ENCODE data around the gene TMEM178B. TPM values are rescaled to one million over a fixed set of nuclear protein-coding genes. Genes with fewer than 3 reads are reported as not detected.
A peak's percentile ranks its signal among the peaks of the same experiment; 100 is the strongest.

Gene TMEM178B
- total RNA-seq, 1 donor from 2014 or later, result 35.9 TPM

DNA sequence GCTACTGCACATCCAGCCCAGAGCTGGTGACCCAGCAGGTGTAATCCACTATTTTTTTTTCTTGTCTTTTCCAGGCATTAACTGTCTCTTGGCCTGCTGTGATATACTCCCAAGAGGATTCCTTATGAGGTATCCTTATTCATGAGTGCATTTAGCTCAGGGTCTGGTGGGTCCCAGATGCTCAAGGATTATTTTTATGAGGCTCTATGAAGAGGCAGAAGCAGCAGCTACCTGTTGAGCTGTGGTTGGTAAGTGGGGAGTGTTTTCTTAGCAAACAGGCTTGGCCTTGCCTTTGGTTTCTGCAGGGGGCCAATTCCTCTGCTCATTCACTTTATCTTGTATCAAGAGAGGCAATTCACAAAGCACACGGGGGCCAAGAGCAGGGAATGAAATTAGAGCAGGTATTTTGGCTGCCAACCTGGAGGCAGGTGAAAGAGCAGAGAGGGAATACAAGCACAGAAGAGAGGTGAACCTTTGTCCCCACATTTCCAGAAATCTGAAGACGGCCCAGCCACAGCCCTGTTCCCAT is 221.6 kb downstream of the TMEM178B start:
- DNase-seq, result no peak
- intact Hi-C loops (cut with micrococcal nuclease), result no loop called here
- Histone ChIP-seq H3K27ac (replicated peaks) (no peak overlapping the region), H3K4me1 (peaks cover 31% of the 10 kb centered on the region), H3K36me3 (no peaks in the 10 kb centered on the region), H3K9me3 (replicated peaks) (no peaks in the 10 kb centered on the region), H3K27me3 (ENCODE audit: low read depth) (no peaks in the 10 kb centered on the region), H3K4me3 (no peak overlapping the region)
- TF ChIP-seq CTCF (IDR thresholded peaks at IDR 0.05; ENCODE audit: borderline replicate concordance), result no peak

DNA sequence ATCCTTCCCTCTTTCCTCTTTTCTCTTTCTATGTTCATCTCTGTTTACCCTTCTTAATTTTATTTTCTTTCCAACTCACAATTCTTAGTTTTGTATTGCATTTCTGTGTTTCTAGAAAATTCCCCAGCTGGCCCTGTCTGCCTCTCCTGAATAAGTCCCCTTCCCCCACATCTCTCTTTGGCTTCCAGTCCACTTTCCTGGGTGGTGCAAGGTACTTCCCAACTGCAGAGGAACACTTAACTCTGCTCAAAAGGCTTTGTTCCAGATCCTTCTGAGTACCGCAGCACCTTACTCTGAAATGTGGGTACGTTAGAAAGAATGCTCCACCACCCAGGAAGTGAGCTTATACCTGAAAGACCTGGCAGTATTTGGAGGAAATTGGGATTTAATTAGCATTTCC is 227.0 kb downstream of the TMEM178B start:
- Histone ChIP-seq H3K4me1 (peaks cover 28% of the 10 kb centered on the region), H3K9me3 (replicated peaks) (no peaks in the 10 kb centered on the region), H3K27me3 (ENCODE audit: low read depth) (no peaks in the 10 kb centered on the region), H3K4me3 (no peak overlapping the region), H3K27ac (replicated peaks) (peak overlapping the region; percentile 91), H3K36me3 (no peaks in the 10 kb centered on the region)
- intact Hi-C loops (cut with micrococcal nuclease), result no loop called here
- no peak for TF ChIP-seq CTCF (IDR thresholded peaks at IDR 0.05; ENCODE audit: borderline replicate concordance)
- no peak for DNase-seq

DNA sequence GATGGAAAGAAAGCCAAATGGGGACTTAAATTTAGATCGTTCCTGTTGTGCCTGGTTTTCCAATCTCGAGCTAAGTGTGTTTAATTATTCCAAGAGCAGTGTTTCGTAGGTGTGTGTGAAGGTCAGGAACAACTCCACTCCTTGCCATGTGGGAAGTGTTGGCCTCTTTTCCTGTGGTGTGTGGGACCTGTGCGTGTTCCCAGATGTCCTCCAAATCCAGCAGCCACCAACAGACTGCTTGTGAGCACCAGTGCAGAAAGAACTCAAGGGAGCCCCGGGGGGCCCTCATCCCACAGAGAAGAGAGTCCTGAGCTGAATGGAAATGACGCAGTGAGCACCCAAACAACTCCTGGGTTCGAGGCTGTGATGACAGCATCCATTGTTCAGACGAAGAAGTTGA is 227.7 kb downstream of the TMEM178B start:
- Histone ChIP-seq H3K4me1 (peaks cover 35% of the 10 kb centered on the region), H3K9me3 (replicated peaks) (no peaks in the 10 kb centered on the region), H3K27me3 (ENCODE audit: low read depth) (no peaks in the 10 kb centered on the region), H3K4me3 (peak overlapping the region; percentile 61), H3K36me3 (no peaks in the 10 kb centered on the region), H3K27ac (replicated peaks) (peak overlapping the region; percentile 91)
- DNase-seq, result peak; percentile 24
- no peak for TF ChIP-seq CTCF (IDR thresholded peaks at IDR 0.05; ENCODE audit: borderline replicate concordance)
- intact Hi-C loops (cut with micrococcal nuclease), result no loop called here

GRCh38 chr7:141302617-141303016 is 228.8 kb downstream of the TMEM178B start:
- peak overlapping the region; percentile 91 for H3K27ac ChIP-seq (replicated peaks)
- intact Hi-C loops (cut with micrococcal nuclease), result no loop called here
- DNase-seq, result peak; percentile 20

GRCh38 chr7:141304291-141304690 is 230.4 kb downstream of the TMEM178B start:
- H3K9me3 ChIP-seq (replicated peaks), result no peaks in the 10 kb centered on the region
- H3K4me1 ChIP-seq, result peaks cover 53% of the 10 kb centered on the region
- DNase-seq, result no peak
- peak overlapping the region; percentile 61 for H3K4me3 ChIP-seq
- H3K27me3 ChIP-seq (ENCODE audit: low read depth), result no peaks in the 10 kb centered on the region
- TF ChIP-seq CTCF (IDR thresholded peaks at IDR 0.05; ENCODE audit: borderline replicate concordance), result no peak
- intact Hi-C loops (cut with micrococcal nuclease), result no loop called here
- H3K36me3 ChIP-seq, result no peaks in the 10 kb centered on the region
- peak overlapping the region; percentile 91 for H3K27ac ChIP-seq (replicated peaks)

More at GRCh38 chr7:141302617-141303016, 228.8 kb downstream of the TMEM178B start:
- H3K4me3 ChIP-seq, result peak overlapping the region; percentile 61
- no peaks in the 10 kb centered on the region for H3K9me3 ChIP-seq (replicated peaks)
- peaks cover 46% of the 10 kb centered on the region for H3K4me1 ChIP-seq
- H3K27me3 ChIP-seq (ENCODE audit: low read depth), result no peaks in the 10 kb centered on the region
- TF ChIP-seq CTCF (IDR thresholded peaks at IDR 0.05; ENCODE audit: borderline replicate concordance), result no peak
- no peaks in the 10 kb centered on the region for H3K36me3 ChIP-seq

Data from left ventricle myocardium inferior (tissue), 1 donor.